Erythroblast (primary cell): ENCODE results near the gene CGB1.
A peak's percentile ranks its signal among the peaks of the same experiment; 100 is the strongest.
"Not testable (repeated sequence)": the region's sequence is repeated elsewhere in the genome, so short reads cannot be mapped to it uniquely, and the experiment has no call there.

Experiments used
- DNase-seq, 2 experiments: peaks; one replicate each; lab custom pipeline; 2025; lab: John Stamatoyannopoulos, UW
- GATA1 ChIP-seq: IDR thresholded peaks from 2 replicates; pipeline ENCODE4 v1.6.1; 2011; ENCODE audit warnings: low read depth, mild to moderate bottlenecking, control low read depth, low read length, moderate library complexity
- POLR2A ChIP-seq: IDR thresholded peaks from 2 replicates; pipeline ENCODE4 v1.6.1; 2011; ENCODE audit warnings: mild to moderate bottlenecking, low read length

Gene CGB1

GRCh38 chr19:49065905-49066512 is 29.3 kb upstream of the CGB1 start:
- no peak for DNase-seq

GRCh38 chr19:49064768-49065611 is 28.3 kb upstream of the CGB1 start, which contains the start of gene NTF4:
NTF4 (minus strand) TSS chr19:49064818; CDS start chr19:49061997, 2,821 bp downstream.
- DNase-seq = no peak
- TF ChIP-seq POLR2A (no peak), GATA1 (no peak)

More at GRCh38 chr19:49065905-49066512, 29.3 kb upstream of the CGB1 start:
- TF ChIP-seq POLR2A = no peak
- TF ChIP-seq GATA1 = no peak

- TF ChIP-seq POLR2A (no peak), GATA1 (no peak)
- no peak for DNase-seq
These were observed 27.4 kb upstream of the CGB1 start for GRCh38 chr19:49064029-49064629.

GRCh38 chr19:49061445-49061844 is 24.8 kb upstream of the CGB1 start:
- DNase-seq = no peak
- TF ChIP-seq GATA1 = no peak
- TF ChIP-seq POLR2A = no peak

GRCh38 chr19:49061000-49061399 is 24.3 kb upstream of the CGB1 start:
- DNase-seq = no peak
- TF ChIP-seq POLR2A = no peak
- TF ChIP-seq GATA1 = no peak

GRCh38 chr19:49059053-49059452 is 22.4 kb upstream of the CGB1 start:
- no peak for DNase-seq
- TF ChIP-seq POLR2A (no peak), GATA1 (no peak)

GRCh38 chr19:49058562-49058961 is 21.9 kb upstream of the CGB1 start:
- no peak for DNase-seq
- TF ChIP-seq POLR2A (no peak), GATA1 (no peak)

GRCh38 chr19:49057636-49058234 is 21.0 kb upstream of the CGB1 start, which contains the start of gene CGB7:
CGB7 (minus strand) TSS chr19:49057749; CDS start chr19:49055375, 2,374 bp downstream.
- no peak for TF ChIP-seq GATA1
- no peak for DNase-seq

GRCh38 chr19:49056902-49057596 is 20.4 kb upstream of the CGB1 start:
- DNase-seq = not testable (repeated sequence)

GRCh38 chr19:49056101-49056901 is 19.6 kb upstream of the CGB1 start:
- DNase-seq = peak; percentile 45 to 60
- TF ChIP-seq POLR2A = no peak
- no peak for TF ChIP-seq GATA1

GRCh38 chr19:49050376-49051033 is 13.8 kb upstream of the CGB1 start:
- not testable (repeated sequence) for DNase-seq

GRCh38 chr19:49049834-49050233 is 13.1 kb upstream of the CGB1 start:
- DNase-seq = not testable (repeated sequence)

- not testable (repeated sequence) for DNase-seq
These were observed 12.3 kb upstream of the CGB1 start, which contains the start of gene CGB8 for GRCh38 chr19:49049011-49049410. CGB8 (minus strand) TSS chr19:49049111; CDS start chr19:49048739, 372 bp downstream.

- DNase-seq = not testable (repeated sequence)
These were observed 6.9 kb upstream of the CGB1 start, which contains the start of gene CGB5 for GRCh38 chr19:49043548-49043947. CGB5 (plus strand) TSS chr19:49043848; CDS start chr19:49044210, 362 bp downstream.

- DNase-seq = not testable (repeated sequence)
These were observed 6.0 kb upstream of the CGB1 start for GRCh38 chr19:49042666-49043065.
